DLD1 (cell line): ENCODE measurements around the gene BSND.

Source experiments
- in situ Hi-C: cut with HindIII; loops from 2 replicates; pipeline ENCODE4 v1.10.0; 2017; ENCODE audit warnings: low sequenced_read_pairs

Gene BSND

DNA sequence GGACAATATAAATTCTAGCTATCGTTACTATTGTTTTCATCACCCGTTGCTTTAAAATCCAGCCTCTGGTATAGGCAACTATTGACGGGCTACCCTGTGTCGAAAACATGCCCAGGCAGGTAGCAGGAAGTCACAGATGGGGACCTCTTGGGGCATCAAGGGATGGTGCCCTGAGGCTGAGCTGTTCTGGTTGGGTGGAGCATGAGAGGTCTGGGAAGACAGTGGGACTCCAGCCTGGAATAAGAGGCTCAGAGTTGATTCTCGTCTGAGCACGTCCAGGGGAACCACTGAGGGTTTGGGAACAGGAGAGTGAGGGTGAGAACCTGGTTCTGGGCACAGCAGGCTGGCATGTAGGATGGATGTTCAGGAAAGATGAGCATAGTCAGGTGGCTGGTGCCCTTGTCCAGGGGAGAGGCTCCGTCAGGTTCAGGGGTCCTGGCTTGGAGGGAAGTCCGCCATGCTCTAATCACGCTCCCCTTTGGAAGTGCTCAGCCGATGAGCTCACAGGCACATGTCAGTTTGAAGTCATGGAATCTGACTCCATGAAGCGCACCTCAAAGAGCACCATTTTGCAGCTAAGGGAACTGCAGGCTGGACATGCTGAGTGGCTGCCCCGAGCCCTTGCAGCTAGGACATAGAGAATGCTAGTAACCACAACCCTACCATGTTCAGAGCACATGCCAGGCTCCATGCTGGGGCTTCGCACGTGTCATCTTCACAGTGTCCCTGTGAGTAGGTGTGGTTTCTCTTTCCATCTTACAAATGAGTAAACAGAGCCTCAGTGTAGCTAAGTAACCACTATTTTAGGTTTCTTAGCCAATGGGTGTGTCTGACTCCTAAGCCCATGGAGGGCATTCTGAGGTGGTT lies 61.6 kb downstream of the BSND start:
- in situ Hi-C loops, result no loop called here

- in situ Hi-C loops, result no loop called here
These were observed 62.4 kb downstream of the BSND start for GRCh38 chr1:55061000-55061705.
